AG09309 (cell line): ENCODE data around the gene SIRT7.

Experiments
- DNase-seq: peaks from one replicate; pipeline ENCODE4 v3.0.0-alpha.2; 2010; ENCODE audit warnings: low read depth
- H3K4me3 ChIP-seq: 2 replicates; pipeline ENCODE4 v1.5.1; 2011; ENCODE audit warnings: mild to moderate bottlenecking, low read depth, low read length, moderate library complexity; ENCODE audit not compliant: control insufficient read depth
- TF ChIP-seq, protein P1 (sequence below): IDR thresholded peaks from 2 replicates; pipeline ENCODE4 v1.5.1; 2011; ENCODE audit warnings: mild to moderate bottlenecking, low read depth, low read length, inconsistent platforms; ENCODE audit not compliant: insufficient read depth, control insufficient read depth; ENCODE audit errors: missing control alignments

SIRT7 gene

DNA sequence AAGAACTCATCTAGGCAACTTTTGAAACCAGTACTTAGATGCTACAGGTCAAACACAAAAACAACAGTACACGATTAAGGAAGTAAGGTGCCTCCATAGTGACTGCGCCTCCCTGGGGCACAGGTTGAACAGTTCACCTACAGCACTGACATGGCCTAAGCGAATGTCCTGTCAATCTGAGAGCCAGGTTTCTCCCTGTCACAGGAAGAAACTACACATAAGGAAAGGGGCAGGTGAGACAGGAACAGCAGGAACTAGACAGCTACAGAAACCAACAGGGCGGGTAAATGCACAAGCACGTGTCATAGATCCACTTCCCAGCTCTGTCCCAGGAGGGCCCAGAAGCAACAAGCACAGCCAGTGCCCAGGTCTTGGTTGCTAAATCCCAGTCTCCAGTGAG lies 38.9 kb downstream of the SIRT7 start:
- DNase-seq: no peak
- no peak overlapping the region for H3K4me3 ChIP-seq
- TF ChIP-seq, protein P1, sequence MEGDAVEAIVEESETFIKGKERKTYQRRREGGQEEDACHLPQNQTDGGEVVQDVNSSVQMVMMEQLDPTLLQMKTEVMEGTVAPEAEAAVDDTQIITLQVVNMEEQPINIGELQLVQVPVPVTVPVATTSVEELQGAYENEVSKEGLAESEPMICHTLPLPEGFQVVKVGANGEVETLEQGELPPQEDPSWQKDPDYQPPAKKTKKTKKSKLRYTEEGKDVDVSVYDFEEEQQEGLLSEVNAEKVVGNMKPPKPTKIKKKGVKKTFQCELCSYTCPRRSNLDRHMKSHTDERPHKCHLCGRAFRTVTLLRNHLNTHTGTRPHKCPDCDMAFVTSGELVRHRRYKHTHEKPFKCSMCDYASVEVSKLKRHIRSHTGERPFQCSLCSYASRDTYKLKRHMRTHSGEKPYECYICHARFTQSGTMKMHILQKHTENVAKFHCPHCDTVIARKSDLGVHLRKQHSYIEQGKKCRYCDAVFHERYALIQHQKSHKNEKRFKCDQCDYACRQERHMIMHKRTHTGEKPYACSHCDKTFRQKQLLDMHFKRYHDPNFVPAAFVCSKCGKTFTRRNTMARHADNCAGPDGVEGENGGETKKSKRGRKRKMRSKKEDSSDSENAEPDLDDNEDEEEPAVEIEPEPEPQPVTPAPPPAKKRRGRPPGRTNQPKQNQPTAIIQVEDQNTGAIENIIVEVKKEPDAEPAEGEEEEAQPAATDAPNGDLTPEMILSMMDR: no peak

- DNase-seq: no peak
- TF ChIP-seq, protein P1: no peak
- no peak overlapping the region for H3K4me3 ChIP-seq
Measured at GRCh38 chr17:81878294-81878693, 39.7 kb downstream of the SIRT7 start.

GRCh38 chr17:81877569-81877968 lies 40.4 kb downstream of the SIRT7 start:
- no peak for DNase-seq
- TF ChIP-seq, protein P1: no peak
- H3K4me3 ChIP-seq: no peak overlapping the region

DNA sequence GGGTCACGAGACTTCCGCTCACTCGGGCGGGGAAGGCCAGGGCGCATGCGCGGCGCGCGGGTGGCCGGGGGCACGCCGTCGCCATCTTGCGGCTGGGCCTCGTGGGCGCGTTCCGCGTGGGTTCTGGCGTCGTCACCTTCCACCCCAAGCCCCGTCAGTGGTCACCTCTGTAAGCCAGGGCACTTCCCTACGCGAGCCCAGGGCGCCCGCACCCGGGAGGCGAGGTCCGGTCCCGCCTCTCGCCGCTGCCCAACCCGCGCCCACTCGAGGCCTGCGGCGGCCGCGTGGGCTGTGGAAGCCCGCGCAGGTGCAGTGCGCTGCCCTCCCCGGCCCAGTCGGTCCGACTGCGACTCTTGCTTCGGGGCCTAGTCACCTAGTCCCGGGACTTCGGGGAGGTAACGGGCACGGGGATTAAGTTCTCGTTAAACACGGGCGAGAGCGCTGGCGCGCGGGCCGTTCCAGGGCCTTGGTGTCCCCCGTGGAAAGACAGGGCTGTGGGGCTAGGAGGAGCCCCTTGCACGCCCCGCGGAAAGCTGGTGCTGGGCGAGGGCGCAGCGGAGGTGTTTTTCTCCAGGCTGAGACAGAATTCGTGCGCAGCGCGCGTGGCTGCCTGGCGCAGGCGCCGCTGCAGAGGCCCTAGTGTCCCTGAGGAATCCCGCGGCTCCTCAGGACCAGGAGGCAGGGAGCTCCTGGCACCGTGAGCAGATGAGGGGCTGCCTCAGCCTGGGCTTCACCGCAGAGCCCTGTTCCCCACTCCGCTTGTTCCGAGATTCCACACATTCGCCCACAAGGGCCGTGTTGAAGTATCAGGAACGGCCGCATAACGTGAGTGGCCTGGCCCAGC lies 46.4 kb downstream of the SIRT7 start:
- peak overlapping the region; percentile 75 for H3K4me3 ChIP-seq
- no peak for DNase-seq
- TF ChIP-seq, protein P1: no peak

GRCh38 chr17:81870981-81871386 lies 47.0 kb downstream of the SIRT7 start, which contains the start of gene ARHGDIA:
ARHGDIA (minus strand) TSS chr17:81871337; CDS start chr17:81869930, 1,407 bp downstream.
- H3K4me3 ChIP-seq: peak within 1 kb of the TSS; percentile 75
- TF ChIP-seq, protein P1: no peak
- DNase-seq: no peak

DNA sequence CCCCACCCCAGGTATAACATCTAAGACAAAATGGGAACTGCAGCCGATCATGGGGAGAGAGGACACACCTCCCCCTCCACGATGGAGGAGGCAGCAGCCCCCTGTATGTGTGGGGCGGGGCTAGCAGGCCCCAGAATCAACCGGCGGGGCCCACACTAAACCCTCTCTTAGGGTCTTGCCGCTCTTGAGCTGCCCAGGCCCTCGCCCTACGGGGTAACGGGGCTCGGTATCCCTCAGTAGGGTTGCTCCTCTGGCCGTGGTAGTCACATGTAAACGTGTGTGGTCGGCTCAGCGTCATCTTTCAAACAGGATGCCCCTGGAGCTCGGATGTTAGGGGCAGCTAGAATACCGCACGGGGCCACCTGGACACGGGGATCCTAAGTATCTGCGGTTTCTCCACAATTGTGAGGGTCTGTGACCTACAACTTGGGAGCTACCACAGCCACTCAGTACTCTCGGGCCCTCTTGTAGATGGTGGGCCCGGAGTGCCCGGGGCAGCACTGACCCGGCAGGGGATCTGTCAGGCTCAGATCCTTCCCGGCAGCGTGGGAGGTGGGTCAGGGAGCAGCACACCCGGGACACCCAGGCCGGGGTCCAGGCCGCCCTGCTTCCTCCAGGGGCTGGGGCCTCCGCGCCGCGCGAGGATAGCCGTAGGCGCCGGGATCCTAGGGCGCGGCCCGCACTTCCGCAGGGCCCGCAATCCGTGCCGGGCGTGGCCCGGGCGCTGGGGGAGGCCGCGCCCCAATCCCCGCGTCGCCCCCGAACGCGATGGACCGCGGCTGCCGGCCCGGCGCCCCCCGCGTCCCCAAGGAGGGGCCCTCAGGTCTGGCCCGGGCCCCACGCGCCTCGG lies 47.6 kb downstream of the SIRT7 start:
- no peak for DNase-seq
- TF ChIP-seq, protein P1: no peak
- H3K4me3 ChIP-seq: peak overlapping the region; percentile 75
